Neuron (in vitro differentiated cells): Measurements from ENCODE around the gene TNS2.
"Not testable (repeated sequence)": the region's sequence is repeated elsewhere in the genome, so short reads cannot be mapped to it uniquely, and the experiment has no call there.

Source experiments
- H2AFZ ChIP-seq: one replicate; pipeline ENCODE4 v1.6.1; 2013; ENCODE audit warnings: low read depth, mild to moderate bottlenecking, inconsistent platforms, low read length, moderate library complexity
- H3K27me3 ChIP-seq: one replicate; pipeline ENCODE4 v1.6.1; 2013; ENCODE audit warnings: low read length; ENCODE audit not compliant: insufficient read depth
- H3K36me3 ChIP-seq: one replicate; pipeline ENCODE4 v1.6.1; 2013; ENCODE audit warnings: low read length; ENCODE audit not compliant: insufficient read depth
- H3K4me1 ChIP-seq: one replicate; pipeline ENCODE4 v1.6.1; 2013; ENCODE audit warnings: low read length; ENCODE audit not compliant: insufficient read depth
- H3K4me3 ChIP-seq: 2 replicates; pipeline ENCODE4 v1.5.1; 2013; ENCODE audit warnings: mild to moderate bottlenecking, low read length, moderate library complexity
- H3K9me3 ChIP-seq: one replicate; pipeline ENCODE4 v1.6.1; 2013; ENCODE audit warnings: low read length

Gene TNS2

GRCh38 chr12:53094394-53094787, 44.5 kb downstream of the TNS2 start:
- no peak overlapping the region for H2AFZ ChIP-seq
- H3K4me3 ChIP-seq, result no peak overlapping the region
- H3K27me3 ChIP-seq, result peaks cover 74% of the 10 kb centered on the region
- no peaks in the 10 kb centered on the region for H3K9me3 ChIP-seq
- H3K36me3 ChIP-seq, result no peaks in the 10 kb centered on the region
- H3K4me1 ChIP-seq, result peaks cover 14% of the 10 kb centered on the region

GRCh38 chr12:53094796-53095595, 45.1 kb downstream of the TNS2 start:
- Histone ChIP-seq H3K4me1 (peaks cover 14% of the 10 kb centered on the region), H3K27me3 (peaks cover 74% of the 10 kb centered on the region)
- H3K4me3 ChIP-seq, H3K36me3 ChIP-seq, H3K9me3 ChIP-seq, H2AFZ ChIP-seq: not testable (repeated sequence)

GRCh38 chr12:53095596-53095895, 45.7 kb downstream of the TNS2 start:
- H3K27me3 ChIP-seq, result peaks cover 73% of the 10 kb centered on the region
- H3K4me1 ChIP-seq, result peaks cover 14% of the 10 kb centered on the region
- not testable (repeated sequence) for H3K9me3 ChIP-seq, H2AFZ ChIP-seq, H3K36me3 ChIP-seq, H3K4me3 ChIP-seq

- Histone ChIP-seq H3K9me3 (no peaks in the 10 kb centered on the region), H2AFZ (no peak overlapping the region), H3K36me3 (no peaks in the 10 kb centered on the region), H3K4me3 (no peak overlapping the region), H3K4me1 (peaks cover 14% of the 10 kb centered on the region), H3K27me3 (peaks cover 69% of the 10 kb centered on the region)
These were observed 46.4 kb downstream of the TNS2 start for GRCh38 chr12:53096089-53096741.

- Histone ChIP-seq H3K36me3 (no peaks in the 10 kb centered on the region), H3K27me3 (peaks cover 64% of the 10 kb centered on the region), H3K9me3 (no peaks in the 10 kb centered on the region), H2AFZ (no peak overlapping the region), H3K4me3 (no peak overlapping the region), H3K4me1 (peaks cover 14% of the 10 kb centered on the region)
These were observed 46.9 kb downstream of the TNS2 start for GRCh38 chr12:53096759-53097158.

GRCh38 chr12:53097207-53097563, 47.3 kb downstream of the TNS2 start:
- peak overlapping the region; percentile 73 for H2AFZ ChIP-seq
- no peaks in the 10 kb centered on the region for H3K36me3 ChIP-seq
- H3K9me3 ChIP-seq, result no peaks in the 10 kb centered on the region
- peaks cover 60% of the 10 kb centered on the region for H3K27me3 ChIP-seq
- H3K4me3 ChIP-seq, result peak overlapping the region; percentile 8
- peaks cover 14% of the 10 kb centered on the region for H3K4me1 ChIP-seq

GRCh38 chr12:53097564-53098353, 47.9 kb downstream of the TNS2 start, which contains the start of gene IGFBP6:
Gene IGFBP6 (plus strand): TSS chr12:53097667. CDS start chr12:53097718, 51 bp downstream.
- Histone ChIP-seq H3K9me3 (no peaks in the 10 kb centered on the region), H3K4me3 (peak within 1 kb of the TSS; percentile 39), H3K4me1 (peaks cover 14% of the 10 kb centered on the region), H2AFZ (peak within 1 kb of the TSS; percentile 73), H3K27me3 (peaks cover 59% of the 10 kb centered on the region), H3K36me3 (no peaks in the 10 kb centered on the region)

- H3K9me3 ChIP-seq, result no peaks in the 10 kb centered on the region
- peaks cover 58% of the 10 kb centered on the region for H3K27me3 ChIP-seq
- H3K36me3 ChIP-seq, result no peaks in the 10 kb centered on the region
These were observed 48.6 kb downstream of the TNS2 start for GRCh38 chr12:53098354-53098981.

GRCh38 chr12:53099071-53099882, 49.4 kb downstream of the TNS2 start:
- H3K36me3 ChIP-seq, result no peaks in the 10 kb centered on the region
- H3K9me3 ChIP-seq, result no peaks in the 10 kb centered on the region
- peaks cover 51% of the 10 kb centered on the region for H3K27me3 ChIP-seq
- no peak overlapping the region for H3K4me3 ChIP-seq
- H2AFZ ChIP-seq, result no peak overlapping the region
- H3K4me1 ChIP-seq, result peaks cover 14% of the 10 kb centered on the region

More at GRCh38 chr12:53098354-53098981, 48.6 kb downstream of the TNS2 start:
- H3K4me1 ChIP-seq, result peaks cover 14% of the 10 kb centered on the region
- peak overlapping the region; percentile 39 for H3K4me3 ChIP-seq
- H2AFZ ChIP-seq, result peak overlapping the region; percentile 73

GRCh38 chr12:53100466-53101151, 50.7 kb downstream of the TNS2 start:
- H3K9me3 ChIP-seq, result no peaks in the 10 kb centered on the region
- H3K27me3 ChIP-seq, result peaks cover 44% of the 10 kb centered on the region
- no peaks in the 10 kb centered on the region for H3K36me3 ChIP-seq
- peaks cover 14% of the 10 kb centered on the region for H3K4me1 ChIP-seq
- H3K4me3 ChIP-seq, result no peak overlapping the region
- no peak overlapping the region for H2AFZ ChIP-seq

- H3K36me3 ChIP-seq, result no peaks in the 10 kb centered on the region
- no peak overlapping the region for H2AFZ ChIP-seq
- H3K9me3 ChIP-seq, result no peaks in the 10 kb centered on the region
- no peak overlapping the region for H3K4me3 ChIP-seq
- peaks cover 14% of the 10 kb centered on the region for H3K4me1 ChIP-seq
- peaks cover 38% of the 10 kb centered on the region for H3K27me3 ChIP-seq
These were observed 51.4 kb downstream of the TNS2 start for GRCh38 chr12:53101266-53101665.
